ENCODE measurements around the gene CFAP299. TPM values are rescaled to one million over a fixed set of nuclear protein-coding genes. Genes with fewer than 3 reads are reported as not detected.

The CFAP299 gene
- total and polyA plus RNA-seq, 3 experiments from 2014 or later = not detected

DNA sequence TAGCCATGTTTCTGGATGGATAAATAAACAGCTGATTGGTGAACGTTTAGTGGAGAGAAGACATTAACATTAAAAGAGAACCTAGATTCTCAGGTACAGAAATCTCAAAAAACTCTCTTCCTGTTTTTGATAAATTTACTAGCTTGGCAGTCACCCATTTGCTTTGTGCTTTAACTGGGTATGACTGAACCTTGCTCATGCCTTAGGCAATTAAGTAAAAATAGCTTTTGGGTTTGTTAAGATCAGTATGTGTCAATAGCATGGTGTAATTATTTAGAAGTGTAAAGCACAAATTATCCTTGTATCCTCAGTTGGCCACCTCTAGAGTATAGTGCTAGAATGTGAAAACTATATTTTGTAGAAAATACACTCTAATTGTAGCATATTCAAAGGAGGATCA is 200.0 kb downstream of the CFAP299 start:
- peaks cover 3 to 14% (median 7%) of the 10 kb centered on the region in 3 donors for H3K4me1 Mint-ChIP-seq
- no peaks in the 10 kb centered on the region for H3K9me3 Mint-ChIP-seq
- no peaks in the 10 kb centered on the region for H3K9me3 ChIP-seq (ENCODE audit: low read length)
- no peak for DNase-seq
- H3K4me3 ChIP-seq (ENCODE audit: low read length) = no peak overlapping the region
- H3K36me3 Mint-ChIP-seq = peaks cover 0 to 10% (median 0%) of the 10 kb centered on the region in 3 donors
- ChIA-PET POLR2A (no interaction called here), CTCF (no interaction called here)
- H3K27me3 Mint-ChIP-seq = peaks cover 0 to 3% of the 10 kb centered on the region in 2 donors
- no peaks in the 10 kb centered on the region for H3K36me3 ChIP-seq (ENCODE audit: insufficient read depth, low read length)
- no peaks in the 10 kb centered on the region for H3K27me3 ChIP-seq (ENCODE audit: insufficient read depth, low read length, poor library complexity, severe bottlenecking)
- H3K4me3 Mint-ChIP-seq = no peak overlapping the region
- H3K4me1 ChIP-seq (ENCODE audit: insufficient read depth, low read length) = peaks cover 7% of the 10 kb centered on the region
- no peak overlapping the region for H3K27ac ChIP-seq (ENCODE audit: low read depth, low read length)
- H3K27ac Mint-ChIP-seq = no peak overlapping the region

DNA sequence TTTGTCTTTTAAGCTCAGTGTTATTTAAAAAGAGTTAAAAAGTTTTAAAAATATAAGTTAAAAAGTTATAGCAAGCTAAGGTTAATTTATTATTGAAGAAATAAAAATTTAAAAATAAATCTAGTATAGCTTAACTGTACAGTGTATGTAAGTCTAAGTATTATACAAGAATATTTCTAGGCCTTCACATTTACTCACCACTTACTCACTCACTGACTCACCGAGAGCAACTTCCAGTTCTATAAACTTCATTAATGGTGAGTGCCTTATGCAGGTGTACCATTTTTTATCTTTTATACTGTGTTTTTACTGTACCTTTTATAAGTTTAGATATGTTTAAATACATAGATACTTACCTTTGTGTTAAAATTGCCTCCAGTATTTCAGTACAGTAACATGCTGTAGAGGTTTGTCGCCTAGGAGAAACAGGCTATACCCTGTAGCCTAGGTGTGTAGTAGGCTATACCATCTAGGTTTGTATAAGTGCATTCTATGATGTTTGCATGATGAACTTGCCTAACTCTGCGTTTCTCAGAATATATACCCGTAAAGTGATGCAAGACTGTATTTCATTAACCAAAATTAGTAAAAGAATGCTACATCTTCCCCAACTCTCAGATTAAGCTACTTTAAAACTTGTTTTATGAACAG is 202.9 kb downstream of the CFAP299 start:
- no peaks in the 10 kb centered on the region for H3K27me3 ChIP-seq (ENCODE audit: insufficient read depth, low read length, poor library complexity, severe bottlenecking)
- Mint-ChIP-seq H3K4me1 (peaks cover 8 to 21% (median 18%) of the 10 kb centered on the region in 3 donors), H3K27ac (no peak overlapping the region), H3K36me3 (peaks cover 0 to 10% (median 0%) of the 10 kb centered on the region in 3 donors), H3K9me3 (peaks cover 0 to 1% (median 0%) of the 10 kb centered on the region in 5 donors), H3K27me3 (peaks cover 4 to 5% of the 10 kb centered on the region in 2 donors), H3K4me3 (no peak overlapping the region)
- peaks cover 14% of the 10 kb centered on the region for H3K4me1 ChIP-seq (ENCODE audit: insufficient read depth, low read length)
- H3K36me3 ChIP-seq (ENCODE audit: insufficient read depth, low read length) = no peaks in the 10 kb centered on the region
- no peaks in the 10 kb centered on the region for H3K9me3 ChIP-seq (ENCODE audit: low read length)
- no peak for DNase-seq
- H3K27ac ChIP-seq (ENCODE audit: low read depth, low read length) = no peak overlapping the region
- ChIA-PET POLR2A (no interaction called here), CTCF (no interaction called here)
- H3K4me3 ChIP-seq (ENCODE audit: low read length) = no peak overlapping the region

DNA sequence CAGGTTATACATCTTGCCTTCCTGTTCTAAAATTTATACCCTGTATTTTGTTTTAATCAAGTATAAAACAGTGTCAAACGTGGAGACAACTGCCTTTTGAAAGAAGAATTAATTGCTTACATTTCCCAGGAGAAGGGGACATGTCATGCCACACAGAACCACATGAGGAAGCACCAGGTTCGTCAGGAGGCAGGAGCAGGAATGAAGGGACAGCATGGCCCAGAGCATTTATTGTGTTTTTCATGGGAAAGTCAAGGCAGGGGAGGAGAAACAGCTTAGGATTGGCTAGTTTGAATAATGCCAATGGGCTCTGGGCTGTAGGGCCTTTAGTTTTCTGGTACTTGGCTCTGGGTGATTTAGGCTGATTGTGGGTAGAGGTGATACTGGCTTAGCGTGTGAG is 203.7 kb downstream of the CFAP299 start:
- Mint-ChIP-seq H3K4me3 (no peak overlapping the region), H3K36me3 (peaks cover 0 to 8% (median 0%) of the 10 kb centered on the region in 3 donors), H3K4me1 (peaks cover 8 to 21% (median 18%) of the 10 kb centered on the region in 3 donors), H3K9me3 (peaks cover 0 to 1% (median 0%) of the 10 kb centered on the region in 5 donors), H3K27me3 (peaks cover 4 to 5% of the 10 kb centered on the region in 2 donors), H3K27ac (no peak overlapping the region)
- ChIA-PET POLR2A (no interaction called here), CTCF (no interaction called here)
- Histone ChIP-seq H3K36me3 (ENCODE audit: insufficient read depth, low read length) (no peaks in the 10 kb centered on the region), H3K9me3 (ENCODE audit: low read length) (no peaks in the 10 kb centered on the region), H3K4me3 (ENCODE audit: low read length) (no peak overlapping the region), H3K27ac (ENCODE audit: low read depth, low read length) (no peak overlapping the region), H3K4me1 (ENCODE audit: insufficient read depth, low read length) (peaks cover 14% of the 10 kb centered on the region), H3K27me3 (ENCODE audit: insufficient read depth, low read length, poor library complexity, severe bottlenecking) (no peaks in the 10 kb centered on the region)
- DNase-seq = no peak

DNA sequence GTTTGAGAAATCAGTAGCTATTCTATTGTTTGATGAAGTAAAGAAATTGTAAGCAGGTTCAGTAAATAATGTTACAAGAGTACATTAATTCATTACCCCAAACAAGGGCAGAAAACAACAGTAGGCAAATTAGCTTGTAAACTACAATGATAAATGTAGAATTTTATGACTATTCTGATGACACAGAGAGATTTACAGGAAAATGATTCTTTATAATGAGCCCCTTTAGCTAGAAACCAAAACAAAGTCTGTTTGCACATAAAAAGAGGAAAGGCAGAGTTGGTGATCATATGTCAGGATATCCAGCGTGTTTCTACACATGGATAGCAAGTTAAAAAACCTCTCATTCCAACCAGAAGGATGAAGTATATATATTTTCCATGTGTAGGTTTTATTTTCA is 204.8 kb downstream of the CFAP299 start:
- Histone ChIP-seq H3K4me1 (ENCODE audit: insufficient read depth, low read length) (peaks cover 14% of the 10 kb centered on the region), H3K27ac (ENCODE audit: low read depth, low read length) (no peak overlapping the region), H3K9me3 (ENCODE audit: low read length) (no peaks in the 10 kb centered on the region), H3K36me3 (ENCODE audit: insufficient read depth, low read length) (no peaks in the 10 kb centered on the region), H3K27me3 (ENCODE audit: insufficient read depth, low read length, poor library complexity, severe bottlenecking) (no peaks in the 10 kb centered on the region), H3K4me3 (ENCODE audit: low read length) (no peak overlapping the region)
- Mint-ChIP-seq H3K4me3 (no peak overlapping the region), H3K27ac (peak overlapping the region in 1 of 8 donors; percentile 42), H3K4me1 (peaks cover 8 to 21% (median 18%) of the 10 kb centered on the region in 3 donors), H3K9me3 (peaks cover 0 to 1% (median 0%) of the 10 kb centered on the region in 5 donors), H3K27me3 (peaks cover 4 to 5% of the 10 kb centered on the region in 2 donors), H3K36me3 (peaks cover 0 to 16% (median 0%) of the 10 kb centered on the region in 3 donors)
- ChIA-PET POLR2A (no interaction called here), CTCF (no interaction called here)
- DNase-seq = no peak

DNA sequence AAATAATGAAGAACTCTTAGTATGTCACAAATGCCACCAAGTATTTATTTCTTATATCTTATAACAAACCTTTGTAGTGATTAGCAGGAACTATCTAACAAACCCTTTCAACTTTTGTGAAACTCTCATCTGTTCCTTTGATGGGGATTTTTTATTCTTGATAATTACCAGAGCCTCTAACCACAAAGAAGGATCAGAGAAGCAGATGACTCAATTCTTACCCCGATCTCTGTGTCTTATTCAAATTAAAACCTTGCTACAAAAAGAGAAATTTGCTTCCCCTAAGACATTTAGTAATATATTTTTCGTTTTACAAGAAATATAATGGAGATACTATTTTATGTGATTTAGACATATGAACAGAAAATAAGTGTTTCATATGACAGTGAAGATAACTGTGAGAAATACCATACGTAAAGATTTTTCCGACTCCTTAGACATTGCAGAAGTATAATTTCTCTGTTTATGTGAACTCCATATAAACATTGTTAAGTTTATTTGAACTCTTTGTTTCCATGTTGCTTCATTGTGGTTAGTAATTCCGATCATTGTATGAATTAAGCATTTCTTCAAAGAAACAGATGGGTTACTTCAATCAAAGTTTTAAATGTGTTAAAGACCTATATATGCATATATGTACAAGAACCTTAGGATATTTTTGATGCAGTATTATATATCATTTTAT is 205.4 kb downstream of the CFAP299 start:
- H3K4me3 Mint-ChIP-seq = peak overlapping the region in 2 of 7 donors; percentile 14 to 22
- POLR2A ChIA-PET = no interaction called here
- H3K36me3 ChIP-seq (ENCODE audit: insufficient read depth, low read length) = no peaks in the 10 kb centered on the region
- no peak overlapping the region for H3K4me3 ChIP-seq (ENCODE audit: low read length)
- H3K27ac ChIP-seq (ENCODE audit: low read depth, low read length) = no peak overlapping the region
- H3K4me1 Mint-ChIP-seq = peaks cover 8 to 21% (median 18%) of the 10 kb centered on the region in 3 donors
- H3K36me3 Mint-ChIP-seq = peaks cover 0 to 13% (median 0%) of the 10 kb centered on the region in 3 donors
- peaks cover 4 to 5% of the 10 kb centered on the region in 2 donors for H3K27me3 Mint-ChIP-seq
- peak in 1 of 5 donors; percentile 13 for DNase-seq
- CTCF ChIA-PET = no interaction called here
- no peaks in the 10 kb centered on the region for H3K27me3 ChIP-seq (ENCODE audit: insufficient read depth, low read length, poor library complexity, severe bottlenecking)
- no peaks in the 10 kb centered on the region for H3K9me3 ChIP-seq (ENCODE audit: low read length)
- H3K27ac Mint-ChIP-seq = no peak overlapping the region
- peaks cover 14% of the 10 kb centered on the region for H3K4me1 ChIP-seq (ENCODE audit: insufficient read depth, low read length)
- H3K9me3 Mint-ChIP-seq = peaks cover 0 to 1% (median 0%) of the 10 kb centered on the region in 5 donors

DNA sequence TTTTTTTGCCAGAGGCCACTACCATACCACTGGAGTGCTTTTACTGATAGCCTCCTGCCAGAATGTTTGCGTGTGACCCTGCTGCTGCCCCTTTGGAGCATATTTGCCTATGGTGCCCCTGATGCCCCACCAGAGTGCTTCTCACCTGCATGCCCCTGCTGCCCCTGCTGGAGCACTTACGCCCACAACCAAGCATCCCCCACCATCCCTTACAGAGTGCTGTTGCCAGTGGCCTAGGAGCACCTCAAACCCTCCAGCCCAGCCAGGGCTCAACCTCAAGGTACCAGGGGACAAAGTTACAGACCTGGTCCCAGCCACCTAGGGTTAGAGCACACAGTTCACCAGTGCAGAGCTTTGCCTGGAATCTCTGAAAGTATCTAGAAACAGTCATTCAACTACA is 207.2 kb downstream of the CFAP299 start:
- peaks cover 0 to 18% (median 0%) of the 10 kb centered on the region in 3 donors for H3K36me3 Mint-ChIP-seq
- no peaks in the 10 kb centered on the region for H3K9me3 ChIP-seq (ENCODE audit: low read length)
- peaks cover 4 to 5% of the 10 kb centered on the region in 2 donors for H3K27me3 Mint-ChIP-seq
- no peaks in the 10 kb centered on the region for H3K27me3 ChIP-seq (ENCODE audit: insufficient read depth, low read length, poor library complexity, severe bottlenecking)
- ChIA-PET POLR2A (no interaction called here), CTCF (no interaction called here)
- no peak overlapping the region for H3K4me3 ChIP-seq (ENCODE audit: low read length)
- H3K27ac Mint-ChIP-seq = peak overlapping the region in 1 of 8 donors; percentile 77
- no peak overlapping the region for H3K4me3 Mint-ChIP-seq
- H3K4me1 Mint-ChIP-seq = peaks cover 8 to 21% (median 18%) of the 10 kb centered on the region in 3 donors
- no peak for DNase-seq
- H3K36me3 ChIP-seq (ENCODE audit: insufficient read depth, low read length) = no peaks in the 10 kb centered on the region
- H3K4me1 ChIP-seq (ENCODE audit: insufficient read depth, low read length) = peaks cover 14% of the 10 kb centered on the region
- no peak overlapping the region for H3K27ac ChIP-seq (ENCODE audit: low read depth, low read length)
- H3K9me3 Mint-ChIP-seq = peaks cover 0 to 1% (median 0%) of the 10 kb centered on the region in 5 donors

DNA sequence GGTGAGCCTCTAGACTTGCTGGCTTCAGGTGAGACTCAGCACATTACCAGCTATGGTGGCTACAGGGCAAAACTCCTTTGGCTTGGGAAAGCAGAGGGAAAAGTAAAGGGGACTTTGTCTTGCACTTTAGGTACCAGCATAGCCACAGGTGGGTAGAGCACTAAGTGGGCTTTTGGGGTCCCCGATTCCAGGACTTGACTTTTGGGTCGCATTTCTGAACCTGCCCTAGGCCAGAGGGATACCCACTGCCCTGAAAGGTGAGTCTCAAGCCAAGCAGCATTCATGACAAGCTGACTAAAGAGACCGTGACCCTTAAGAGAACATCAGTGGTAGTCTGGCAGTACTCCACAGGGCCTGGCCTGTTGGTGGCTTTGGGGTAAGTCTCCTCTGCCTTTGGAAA is 224.8 kb downstream of the CFAP299 start:
- POLR2A ChIA-PET = no interaction called here
- no peak for DNase-seq

DNA sequence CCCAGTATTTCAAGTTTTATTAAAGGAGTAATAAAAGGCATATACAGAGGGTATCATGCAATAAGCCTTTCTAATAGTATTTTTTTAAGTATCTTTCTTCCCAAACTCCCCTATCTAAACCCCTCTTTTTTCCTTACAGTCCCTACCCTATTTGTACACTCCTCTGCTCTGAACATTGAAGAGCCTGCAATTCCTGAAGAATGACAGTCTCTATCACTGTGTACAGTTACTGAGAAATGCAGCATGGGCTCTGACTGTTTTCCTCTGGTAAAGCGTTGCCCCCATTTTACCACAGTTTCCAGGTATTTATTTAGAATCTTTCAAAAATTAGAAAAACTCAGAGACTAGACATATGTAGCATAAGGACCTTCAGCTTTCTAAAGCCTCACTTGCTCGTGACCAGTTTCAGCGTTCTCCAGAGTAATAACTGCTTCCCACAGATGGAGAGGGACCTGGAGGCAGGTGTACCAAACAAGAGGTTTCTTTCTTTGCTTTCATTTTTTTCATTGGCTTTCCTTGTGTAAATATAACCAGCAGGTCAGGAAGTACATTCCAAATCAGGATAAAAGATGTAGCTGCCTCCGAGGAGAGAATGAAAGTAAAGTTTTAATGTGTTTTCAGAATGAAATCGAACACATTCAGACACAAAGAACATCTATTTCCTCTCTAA is 230.8 kb downstream of the CFAP299 start:
- H3K36me3 ChIP-seq (ENCODE audit: insufficient read depth, low read length) = no peaks in the 10 kb centered on the region
- H3K9me3 ChIP-seq (ENCODE audit: low read length) = no peaks in the 10 kb centered on the region
- CTCF ChIA-PET = no interaction called here
- H3K27me3 Mint-ChIP-seq = peaks cover 2 to 5% of the 10 kb centered on the region in 2 donors
- H3K4me3 ChIP-seq (ENCODE audit: low read length) = no peak overlapping the region
- H3K36me3 Mint-ChIP-seq = peaks cover 0 to 8% (median 0%) of the 10 kb centered on the region in 3 donors
- POLR2A ChIA-PET = no interaction called here
- DNase-seq = no peak
- H3K4me1 Mint-ChIP-seq = peaks cover 7 to 17% (median 8%) of the 10 kb centered on the region in 3 donors
- no peaks in the 10 kb centered on the region for H3K4me1 ChIP-seq (ENCODE audit: insufficient read depth, low read length)
- H3K9me3 Mint-ChIP-seq = peaks cover 4 to 13% (median 8%) of the 10 kb centered on the region in 5 donors
- H3K4me3 Mint-ChIP-seq = peak overlapping the region in 2 of 7 donors; percentile 49 to 59
- H3K27ac ChIP-seq (ENCODE audit: low read depth, low read length) = no peak overlapping the region
- no peaks in the 10 kb centered on the region for H3K27me3 ChIP-seq (ENCODE audit: insufficient read depth, low read length, poor library complexity, severe bottlenecking)
- H3K27ac Mint-ChIP-seq = peak overlapping the region in 1 of 8 donors; percentile 47

More for the DNA sequence above, 224.8 kb downstream of the CFAP299 start:
- peaks cover 4 to 14% (median 9%) of the 10 kb centered on the region in 5 donors for H3K9me3 Mint-ChIP-seq
- no peaks in the 10 kb centered on the region for H3K4me1 ChIP-seq (ENCODE audit: insufficient read depth, low read length)
- H3K27me3 Mint-ChIP-seq = peaks cover 2 to 6% of the 10 kb centered on the region in 2 donors
- CTCF ChIA-PET = interaction anchor here (1.1 kb wide), 1 partner anchor 36 kb away, joined by 3 read pairs; no protein-coding TSS in a partner anchor
- no peaks in the 10 kb centered on the region for H3K9me3 ChIP-seq (ENCODE audit: low read length)
- H3K27me3 ChIP-seq (ENCODE audit: insufficient read depth, low read length, poor library complexity, severe bottlenecking) = no peaks in the 10 kb centered on the region
- no peak overlapping the region for H3K4me3 Mint-ChIP-seq
- H3K27ac ChIP-seq (ENCODE audit: low read depth, low read length) = no peak overlapping the region
- H3K4me3 ChIP-seq (ENCODE audit: low read length) = no peak overlapping the region
- no peaks in the 10 kb centered on the region for H3K36me3 ChIP-seq (ENCODE audit: insufficient read depth, low read length)
- H3K4me1 Mint-ChIP-seq = no peaks in the 10 kb centered on the region
- H3K36me3 Mint-ChIP-seq = peaks cover 0 to 25% (median 0%) of the 10 kb centered on the region in 3 donors
- H3K27ac Mint-ChIP-seq = no peak overlapping the region

All from CD8-positive, alpha-beta memory T cell (primary cell).